ENCODE data around the gene CRTAC1. TPM values are rescaled to one million over a fixed set of nuclear protein-coding genes. Genes with fewer than 3 reads are reported as not detected.

CRTAC1 gene
- total RNA-seq, 2 experiments from 2014 or later = not detected

- no peak for DNase-seq
- H3K36me3 Mint-ChIP-seq = no peaks in the 10 kb centered on the region
- H3K9me3 Mint-ChIP-seq (ENCODE audit: low read depth) = no peaks in the 10 kb centered on the region
- no peaks in the 10 kb centered on the region for H3K4me1 Mint-ChIP-seq
- H3K27me3 Mint-ChIP-seq = peaks cover 17% of the 10 kb centered on the region
- H3K4me3 Mint-ChIP-seq = no peak overlapping the region
- ATAC-seq = no peak
- H3K27ac Mint-ChIP-seq = no peak overlapping the region
- CTCF ChIA-PET = interaction anchor here (1.2 to 1.3 kb wide), 2 partner anchors 10 to 119 kb away, joined by 3 read pairs; no protein-coding TSS in a partner anchor
These were observed 108.2 kb downstream of the CRTAC1 start for GRCh38 chr10:97922022-97922758.

DNA sequence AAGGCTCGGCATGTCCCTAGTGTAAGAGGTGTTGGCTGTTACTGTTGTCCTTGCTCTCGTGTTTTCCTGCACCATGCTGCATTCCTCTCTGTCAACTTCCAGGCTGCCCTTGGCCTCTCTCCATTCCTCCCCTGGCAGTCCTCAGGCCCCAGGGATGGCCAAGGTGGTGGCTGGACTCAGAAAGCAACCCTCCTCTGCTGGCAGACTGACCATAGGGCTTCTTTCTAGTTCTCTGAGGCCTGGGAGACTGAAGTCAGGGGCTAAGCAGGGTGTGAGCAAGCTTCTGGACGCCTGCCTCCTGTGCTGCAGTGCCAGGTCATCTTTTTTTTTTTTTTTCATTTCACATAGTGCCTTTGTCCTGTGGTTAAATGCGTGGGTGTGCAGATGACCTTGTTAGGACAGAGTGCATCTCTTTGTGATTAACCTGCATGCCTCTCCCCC is 108.8 kb downstream of the CRTAC1 start:
- CTCF ChIA-PET = interaction anchor here (1.2 to 1.3 kb wide), 2 partner anchors 10 to 119 kb away, joined by 3 read pairs; no protein-coding TSS in a partner anchor
- Mint-ChIP-seq H3K27me3 (peaks cover 20% of the 10 kb centered on the region), H3K9me3 (ENCODE audit: low read depth) (no peaks in the 10 kb centered on the region), H3K4me3 (no peak overlapping the region), H3K4me1 (no peaks in the 10 kb centered on the region), H3K36me3 (no peaks in the 10 kb centered on the region), H3K27ac (no peak overlapping the region)
- DNase-seq = no peak
- no peak for ATAC-seq

- DNase-seq (no peak), ATAC-seq (no peak)
- no peak overlapping the region for H3K27ac Mint-ChIP-seq
- CTCF ChIA-PET = interaction anchor here (1.2 kb wide), 1 partner anchor 120 kb away, joined by 3 read pairs; no protein-coding TSS in a partner anchor
- peaks cover 20% of the 10 kb centered on the region for H3K27me3 Mint-ChIP-seq
- no peaks in the 10 kb centered on the region for H3K36me3 Mint-ChIP-seq
- no peaks in the 10 kb centered on the region for H3K9me3 Mint-ChIP-seq (ENCODE audit: low read depth)
- no peaks in the 10 kb centered on the region for H3K4me1 Mint-ChIP-seq
- no peak overlapping the region for H3K4me3 Mint-ChIP-seq
These were observed 109.6 kb downstream of the CRTAC1 start for GRCh38 chr10:97920865-97921264.

- H3K27ac Mint-ChIP-seq = no peak overlapping the region
- H3K36me3 Mint-ChIP-seq = no peaks in the 10 kb centered on the region
- ATAC-seq = no peak
- H3K4me1 Mint-ChIP-seq = no peaks in the 10 kb centered on the region
- no peak for DNase-seq
- peaks cover 16% of the 10 kb centered on the region for H3K27me3 Mint-ChIP-seq
- H3K4me3 Mint-ChIP-seq = no peak overlapping the region
- no peaks in the 10 kb centered on the region for H3K9me3 Mint-ChIP-seq (ENCODE audit: low read depth)
- CTCF ChIA-PET = interaction anchor here (1.4 kb wide), 1 partner anchor 122 kb away, joined by 5 read pairs; no protein-coding TSS in a partner anchor
These were observed 111.4 kb downstream of the CRTAC1 start for GRCh38 chr10:97919012-97919411.

- Mint-ChIP-seq H3K4me3 (no peak overlapping the region), H3K9me3 (ENCODE audit: low read depth) (no peaks in the 10 kb centered on the region), H3K4me1 (no peaks in the 10 kb centered on the region), H3K27ac (no peak overlapping the region), H3K36me3 (no peaks in the 10 kb centered on the region), H3K27me3 (peaks cover 20% of the 10 kb centered on the region)
- ATAC-seq (no peak), DNase-seq (no peak)
- CTCF ChIA-PET = interaction anchor here (2.7 to 4.1 kb wide), 3 partner anchors 24 to 130 kb away, joined by 13 to 96 read pairs (median 23); no protein-coding TSS in a partner anchor
These were observed 113.8 kb downstream of the CRTAC1 start for GRCh38 chr10:97916586-97916985.

DNA sequence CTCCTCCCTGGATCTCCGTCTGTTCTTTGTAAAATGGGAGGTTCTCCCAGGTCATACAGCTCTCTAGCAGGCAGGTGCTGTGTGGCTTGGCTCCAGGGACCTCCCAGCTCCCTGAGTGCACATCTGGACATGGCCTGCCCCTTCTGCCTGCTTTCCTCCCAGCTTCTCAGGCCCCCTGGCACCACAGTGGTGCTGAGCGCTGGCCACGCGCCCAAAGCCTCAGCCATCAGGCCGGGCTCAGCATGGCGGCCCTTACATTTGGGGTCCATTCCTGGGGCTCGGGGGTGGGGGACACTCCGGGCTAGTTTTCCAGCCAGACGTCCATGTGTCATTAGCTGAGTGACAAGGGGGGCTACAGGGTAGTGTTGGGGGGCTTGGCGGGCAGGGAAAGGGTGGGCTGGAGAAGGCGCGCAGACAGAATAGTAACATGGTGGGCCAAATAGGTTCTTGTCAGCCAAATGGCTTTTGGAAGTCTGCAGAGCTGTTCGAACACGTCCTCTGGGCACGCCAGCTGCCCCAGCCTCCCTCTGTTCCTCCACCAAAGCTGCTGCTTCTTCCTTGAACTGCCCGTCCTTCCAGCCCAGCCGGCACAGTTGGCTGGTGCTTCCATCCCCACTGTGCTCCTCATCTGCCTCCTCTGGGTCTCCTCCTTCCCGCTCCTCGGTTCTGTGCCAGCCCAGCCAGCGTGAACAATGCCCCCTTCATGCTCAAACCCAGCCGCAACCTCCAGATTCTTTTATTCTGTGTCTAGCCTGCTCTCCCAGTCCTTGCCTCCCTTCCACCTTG is 114.9 kb downstream of the CRTAC1 start:
- no peaks in the 10 kb centered on the region for H3K4me1 Mint-ChIP-seq
- no peak overlapping the region for H3K4me3 Mint-ChIP-seq
- CTCF ChIA-PET = interaction anchor here (0.6 to 4.1 kb wide), 24 partner anchors 8 to 460 kb away, joined by 3 to 96 read pairs (median 7); partner anchors contain the start of gene R3HCC1L
- H3K9me3 Mint-ChIP-seq (ENCODE audit: low read depth) = no peaks in the 10 kb centered on the region
- H3K36me3 Mint-ChIP-seq = no peaks in the 10 kb centered on the region
- ATAC-seq = no peak
- peaks cover 25% of the 10 kb centered on the region for H3K27me3 Mint-ChIP-seq
- DNase-seq = no peak
- no peak overlapping the region for H3K27ac Mint-ChIP-seq

DNA sequence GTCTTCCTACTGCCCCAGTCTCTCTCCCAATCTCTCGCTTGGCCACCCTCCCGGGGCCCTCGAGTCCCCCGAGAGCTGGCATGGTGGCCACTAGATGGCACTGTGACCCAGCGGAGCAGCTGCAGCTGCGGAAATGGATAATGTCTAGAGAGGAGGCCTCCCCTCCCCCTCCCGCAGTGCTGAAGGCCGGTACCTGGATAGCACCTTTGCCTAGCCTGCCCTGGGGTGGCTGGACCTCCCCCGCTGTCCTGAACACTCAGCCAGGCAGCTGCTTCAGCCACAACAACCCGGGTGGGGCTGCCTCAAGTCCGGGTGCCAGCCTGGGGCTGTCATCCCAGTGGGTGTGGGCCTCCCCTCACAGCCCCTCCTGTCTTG is 115.6 kb downstream of the CRTAC1 start:
- Mint-ChIP-seq H3K36me3 (no peaks in the 10 kb centered on the region), H3K27ac (no peak overlapping the region), H3K4me1 (no peaks in the 10 kb centered on the region), H3K27me3 (peaks cover 22% of the 10 kb centered on the region), H3K4me3 (no peak overlapping the region), H3K9me3 (ENCODE audit: low read depth) (no peaks in the 10 kb centered on the region)
- CTCF ChIA-PET = interaction anchor here (0.6 to 4.1 kb wide), 25 partner anchors 9 to 460 kb away, joined by 3 to 96 read pairs (median 7); partner anchors contain the start of gene R3HCC1L
- peak; percentile 82 for DNase-seq
- peak; percentile 89 for ATAC-seq

DNA sequence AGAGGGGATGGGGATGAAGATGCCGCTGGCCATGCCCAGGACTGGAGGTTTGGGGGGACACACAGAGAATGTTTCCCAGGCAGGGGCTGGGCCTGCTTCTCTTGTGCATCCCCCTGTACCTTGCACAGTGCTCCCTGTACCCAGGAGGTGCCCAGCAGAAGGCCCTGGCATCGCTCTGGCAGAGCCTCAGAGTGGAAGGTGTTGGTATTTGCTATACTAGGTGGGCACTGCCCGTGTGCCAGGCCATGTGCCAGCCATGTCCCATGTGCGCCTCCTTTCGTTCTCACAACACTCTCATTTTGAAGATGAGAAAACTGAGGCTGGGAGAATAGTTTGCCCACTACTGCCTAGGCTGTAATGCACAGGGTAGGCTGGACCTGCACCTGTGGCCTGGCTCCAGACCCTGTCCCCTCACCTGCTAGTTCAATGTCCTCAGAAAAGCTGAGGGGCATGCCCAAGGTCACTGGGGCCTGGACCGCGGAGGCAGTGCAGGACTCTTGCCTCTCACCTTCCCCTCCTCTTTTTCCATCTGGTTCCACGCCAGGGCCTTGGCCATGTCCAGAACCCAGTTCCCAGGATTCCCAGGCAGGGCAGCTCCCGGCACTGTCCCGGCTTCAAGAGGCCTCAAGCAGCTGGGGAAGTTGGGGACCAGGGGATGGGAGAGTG is 116.1 kb downstream of the CRTAC1 start:
- CTCF ChIA-PET = interaction anchor here (0.7 to 4.1 kb wide), 24 partner anchors 9 to 395 kb away, joined by 3 to 96 read pairs (median 7); partner anchors contain the start of gene R3HCC1L
- Mint-ChIP-seq H3K9me3 (ENCODE audit: low read depth) (no peaks in the 10 kb centered on the region), H3K4me1 (no peaks in the 10 kb centered on the region), H3K4me3 (no peak overlapping the region), H3K27me3 (peaks cover 24% of the 10 kb centered on the region), H3K36me3 (no peaks in the 10 kb centered on the region), H3K27ac (no peak overlapping the region)
- no peak for ATAC-seq
- no peak for DNase-seq

- no peak for ATAC-seq
- CTCF ChIA-PET = interaction anchor here (1.5 to 4.1 kb wide), 5 partner anchors 18 to 133 kb away, joined by 4 to 96 read pairs (median 12); no protein-coding TSS in a partner anchor
- H3K9me3 Mint-ChIP-seq (ENCODE audit: low read depth) = no peaks in the 10 kb centered on the region
These were observed 116.8 kb downstream of the CRTAC1 start for GRCh38 chr10:97913614-97914013.

GRCh38 chr10:97913193-97913592 is 117.2 kb downstream of the CRTAC1 start:
- CTCF ChIA-PET = interaction anchor here (4.1 kb wide), 1 partner anchor 129 kb away, joined by 96 read pairs; no protein-coding TSS in a partner anchor
- H3K27me3 Mint-ChIP-seq = peaks cover 23% of the 10 kb centered on the region
- ATAC-seq (no peak), DNase-seq (no peak)
- no peaks in the 10 kb centered on the region for H3K36me3 Mint-ChIP-seq
- no peaks in the 10 kb centered on the region for H3K4me1 Mint-ChIP-seq
- H3K4me3 Mint-ChIP-seq = no peak overlapping the region
- no peaks in the 10 kb centered on the region for H3K9me3 Mint-ChIP-seq (ENCODE audit: low read depth)
- no peak overlapping the region for H3K27ac Mint-ChIP-seq

More at GRCh38 chr10:97913614-97914013, 116.8 kb downstream of the CRTAC1 start:
- H3K27me3 Mint-ChIP-seq = peaks cover 22% of the 10 kb centered on the region
- no peaks in the 10 kb centered on the region for H3K36me3 Mint-ChIP-seq
- no peak overlapping the region for H3K27ac Mint-ChIP-seq
- H3K4me1 Mint-ChIP-seq = no peaks in the 10 kb centered on the region
- H3K4me3 Mint-ChIP-seq = no peak overlapping the region
- DNase-seq = no peak

GRCh38 chr10:97911217-97911616 is 119.2 kb downstream of the CRTAC1 start:
- DNase-seq (no peak), ATAC-seq (no peak)
- Mint-ChIP-seq H3K4me3 (no peak overlapping the region), H3K27me3 (peaks cover 20% of the 10 kb centered on the region), H3K9me3 (ENCODE audit: low read depth) (no peaks in the 10 kb centered on the region), H3K36me3 (no peaks in the 10 kb centered on the region), H3K27ac (no peak overlapping the region), H3K4me1 (no peaks in the 10 kb centered on the region)
- CTCF ChIA-PET = interaction anchor here (1.6 to 3.5 kb wide), 2 partner anchors 130 to 135 kb away, joined by 3 to 9 read pairs; no protein-coding TSS in a partner anchor

DNA sequence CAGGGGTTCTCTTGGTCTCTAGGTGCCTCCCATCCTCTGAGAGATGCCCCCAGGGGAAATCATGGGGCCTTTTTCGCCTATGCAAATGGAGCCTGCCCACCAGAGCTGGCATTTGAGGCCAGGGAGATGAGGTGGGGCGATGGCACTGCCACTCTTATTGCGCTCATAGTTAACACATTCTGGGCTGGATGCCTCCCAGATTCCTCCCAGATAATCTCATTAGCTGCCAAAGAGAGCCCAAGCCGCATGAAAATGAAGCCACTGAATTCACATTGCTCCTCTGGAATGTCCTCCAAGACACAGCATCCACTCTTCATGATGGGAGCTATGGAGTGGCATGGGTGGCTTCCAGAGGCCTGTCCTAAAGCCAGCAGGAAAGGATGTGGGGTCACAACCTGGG is 119.8 kb downstream of the CRTAC1 start:
- Mint-ChIP-seq H3K27me3 (peaks cover 21% of the 10 kb centered on the region), H3K9me3 (ENCODE audit: low read depth) (no peaks in the 10 kb centered on the region), H3K4me3 (no peak overlapping the region), H3K4me1 (no peaks in the 10 kb centered on the region), H3K36me3 (no peaks in the 10 kb centered on the region), H3K27ac (no peak overlapping the region)
- CTCF ChIA-PET = interaction anchor here (1.6 to 3.5 kb wide), 2 partner anchors 131 to 135 kb away, joined by 3 to 9 read pairs; no protein-coding TSS in a partner anchor
- DNase-seq (no peak), ATAC-seq (no peak)

DNA sequence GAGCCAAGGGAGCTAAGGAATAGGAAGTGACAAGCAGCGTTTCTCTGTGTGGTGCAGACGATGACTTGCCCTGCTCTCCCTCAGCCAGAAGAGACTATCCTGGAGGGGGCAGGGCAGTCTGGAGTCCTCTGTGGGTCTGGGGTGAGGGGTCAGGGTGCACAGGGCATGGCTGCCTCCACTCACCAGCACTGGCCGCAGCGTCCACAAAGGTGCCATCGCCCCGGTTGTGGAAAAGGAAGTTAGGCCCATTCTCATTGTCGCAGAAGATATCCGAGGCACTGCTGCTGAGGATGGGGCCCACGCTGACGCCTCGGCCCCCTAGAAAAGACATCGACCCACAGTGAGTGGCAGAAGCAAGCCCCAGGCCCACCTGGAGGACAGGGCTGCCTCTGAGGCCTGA is 122.6 kb downstream of the CRTAC1 start:
- Mint-ChIP-seq H3K27me3 (peaks cover 32% of the 10 kb centered on the region), H3K36me3 (no peaks in the 10 kb centered on the region), H3K9me3 (ENCODE audit: low read depth) (no peaks in the 10 kb centered on the region), H3K4me3 (no peak overlapping the region), H3K4me1 (no peaks in the 10 kb centered on the region), H3K27ac (no peak overlapping the region)
- CTCF ChIA-PET = no interaction called here
- DNase-seq (no peak), ATAC-seq (no peak)

Data from activated CD8-positive, alpha-beta memory T cell treated with anti-CD3 and anti-CD28 coated beads, Interleukin-2, amount 10 ng/mL, durations not matched to agents 7 days and 5 days (primary cell).